ENCODE measurements around the gene GNAQ.
"Not testable (repeated sequence)": the region's sequence is repeated elsewhere in the genome, so short reads cannot be mapped to it uniquely, and the experiment has no call there.

Gene GNAQ

GRCh38 chr9:77744841-77745430 lies 286.7 kb downstream of the GNAQ start:
- no peak for DNase-seq (ENCODE audit: low read depth in 2 of 2, low spot score in 1 of 2)

- DNase-seq (ENCODE audit: low read depth in 2 of 2, low spot score in 1 of 2) = no peak
Observed at GRCh38 chr9:77743386-77743785, 288.2 kb downstream of the GNAQ start.

- DNase-seq (ENCODE audit: low read depth in 2 of 2, low spot score in 1 of 2) = no peak
Observed at GRCh38 chr9:77738932-77739331, 292.7 kb downstream of the GNAQ start.

GRCh38 chr9:77735494-77735893 lies 296.1 kb downstream of the GNAQ start:
- DNase-seq (ENCODE audit: low read depth in 2 of 2, low spot score in 1 of 2) = no peak

GRCh38 chr9:77731930-77732329 lies 299.7 kb downstream of the GNAQ start:
- DNase-seq (ENCODE audit: low read depth in 2 of 2, low spot score in 1 of 2) = no peak

DNA sequence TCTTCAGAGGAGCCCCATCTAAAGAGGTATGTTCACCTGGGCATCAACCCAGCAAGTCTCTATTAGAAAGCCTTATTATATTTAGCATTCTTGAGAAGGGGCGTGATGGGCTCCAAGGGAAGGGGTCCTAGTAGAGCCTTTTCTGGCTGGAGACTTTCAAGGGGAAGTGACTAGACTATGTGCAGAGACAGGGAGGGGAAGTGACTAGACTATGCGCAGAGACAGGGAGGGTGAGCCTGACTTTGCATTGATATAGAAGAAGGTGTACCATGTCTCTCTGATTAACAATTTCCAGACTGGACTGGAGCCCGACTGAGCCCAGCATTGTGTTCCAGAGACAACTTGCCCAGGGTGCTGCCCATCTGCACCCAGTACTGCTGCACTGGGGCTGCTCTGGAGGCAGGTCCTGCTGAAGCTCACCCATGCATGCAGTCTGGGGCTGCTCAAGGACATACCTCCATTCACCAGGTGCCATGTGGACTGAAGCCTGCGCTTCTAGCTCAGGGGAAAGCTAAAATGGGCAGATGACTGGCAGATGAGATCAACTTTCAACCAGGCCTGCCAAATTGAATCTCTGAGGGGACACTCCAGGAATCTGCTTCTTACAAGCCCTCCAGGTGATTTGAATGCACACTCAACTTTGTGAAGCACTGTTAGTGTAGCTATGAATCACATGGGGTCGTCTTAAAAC lies 300.5 kb downstream of the GNAQ start:
- no peak for DNase-seq (ENCODE audit: low read depth in 2 of 2, low spot score in 1 of 2)

- DNase-seq (ENCODE audit: low read depth in 2 of 2, low spot score in 1 of 2) = no peak
Observed at GRCh38 chr9:77729177-77729576, 302.4 kb downstream of the GNAQ start.

GRCh38 chr9:77726814-77727213 lies 304.8 kb downstream of the GNAQ start:
- no peak for DNase-seq (ENCODE audit: low read depth in 2 of 2, low spot score in 1 of 2)

DNA sequence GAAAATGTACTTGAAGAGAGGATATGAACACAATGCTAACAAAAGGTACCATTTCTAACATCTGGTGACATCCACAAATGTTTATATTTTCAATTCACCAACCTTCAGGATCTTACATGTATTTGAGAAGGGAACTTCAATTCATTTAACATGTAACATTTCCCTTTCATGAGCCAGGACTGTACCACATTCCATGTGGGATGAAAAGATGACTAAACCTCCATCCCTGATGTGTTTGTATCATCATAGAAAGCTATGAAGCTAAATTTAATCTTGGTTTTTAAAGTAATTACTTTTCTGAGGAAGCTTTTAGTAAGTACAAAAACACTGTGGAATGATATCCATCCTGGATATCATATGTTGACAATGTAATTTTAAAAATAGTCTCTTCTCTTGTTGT lies 305.3 kb downstream of the GNAQ start:
- DNase-seq (ENCODE audit: low read depth in 2 of 2, low spot score in 1 of 2) = no peak

DNA sequence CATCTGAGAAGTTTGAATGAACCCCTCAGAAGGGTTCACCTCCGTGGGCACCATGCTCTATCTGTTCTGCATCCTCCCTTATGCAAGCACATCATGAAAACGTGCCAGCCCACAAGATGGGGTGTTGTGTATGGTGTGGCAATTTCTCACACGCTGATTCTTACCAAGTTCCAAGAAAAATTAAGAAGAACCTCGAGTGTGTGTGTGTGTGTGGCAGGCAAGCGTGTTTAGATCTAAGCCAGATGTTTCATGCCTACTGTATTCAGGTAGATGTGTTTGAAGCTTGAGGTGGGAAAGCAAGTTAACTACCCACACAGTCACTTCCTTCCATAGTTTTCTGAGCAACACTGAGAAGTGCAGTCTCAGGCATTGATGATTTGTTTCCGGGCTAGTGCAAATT lies 305.8 kb downstream of the GNAQ start:
- no peak for DNase-seq (ENCODE audit: low read depth in 2 of 2, low spot score in 1 of 2)

DNA sequence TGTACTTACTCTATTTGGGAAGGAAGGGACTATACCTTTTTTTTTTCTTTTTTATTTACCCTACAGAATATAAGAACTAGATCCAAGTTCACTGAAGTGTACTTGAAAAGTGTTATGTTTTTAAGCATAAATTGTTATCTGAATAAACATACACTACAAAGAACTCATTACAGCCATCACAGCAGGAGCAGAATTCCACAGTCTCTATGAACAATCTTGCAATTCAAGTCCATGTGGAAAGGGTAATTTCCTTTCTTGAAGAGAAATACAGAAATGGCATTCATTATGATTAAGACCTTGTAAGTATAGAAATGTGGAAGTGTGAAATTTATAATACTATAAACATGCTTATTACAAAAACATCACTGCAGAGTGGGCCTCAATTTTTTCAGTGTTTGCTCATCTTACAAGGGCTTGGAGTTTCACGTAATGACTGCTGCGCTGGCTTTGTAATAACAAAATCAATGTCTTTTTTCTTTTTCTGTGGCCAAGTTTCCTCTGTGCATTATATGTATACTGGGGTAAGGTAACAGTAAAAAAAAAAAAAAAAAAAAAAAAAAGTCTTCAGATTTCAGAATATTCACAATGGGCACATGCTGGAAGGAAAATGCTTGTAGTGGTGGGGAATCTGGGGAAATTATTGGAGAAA lies 306.4 kb downstream of the GNAQ start:
- no peak for DNase-seq (ENCODE audit: low read depth in 2 of 2, low spot score in 1 of 2)

- not testable (repeated sequence) for DNase-seq (ENCODE audit: low read depth in 2 of 2, low spot score in 1 of 2)
Observed at GRCh38 chr9:77721156-77721555, 310.5 kb downstream of the GNAQ start.

DNA sequence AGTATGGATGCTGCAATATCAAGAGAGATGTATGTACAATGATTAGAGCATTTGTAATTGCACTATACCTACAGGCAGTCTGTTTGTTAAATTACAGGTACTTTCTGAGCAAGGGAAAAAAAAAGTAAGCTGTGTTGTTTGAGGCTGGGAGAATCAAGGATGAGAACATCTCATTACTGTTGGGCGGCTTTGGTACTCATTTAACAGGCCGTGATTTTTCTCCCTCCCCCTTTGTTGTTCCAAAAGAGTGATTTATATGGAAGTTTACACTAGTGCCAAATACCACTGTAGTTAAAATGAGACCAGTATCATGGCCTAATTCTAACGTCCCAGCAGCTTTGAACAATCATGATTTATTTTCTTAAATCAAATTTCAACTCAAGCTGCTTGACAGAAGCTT lies 312.3 kb downstream of the GNAQ start:
- no peak for DNase-seq (ENCODE audit: low read depth in 2 of 2, low spot score in 1 of 2)

- not testable (repeated sequence) for DNase-seq (ENCODE audit: low read depth in 2 of 2, low spot score in 1 of 2)
Observed at GRCh38 chr9:77718298-77718640, 313.3 kb downstream of the GNAQ start.

- DNase-seq (ENCODE audit: low read depth in 2 of 2, low spot score in 1 of 2) = not testable (repeated sequence)
Observed at GRCh38 chr9:77717608-77718297, 313.9 kb downstream of the GNAQ start.

GRCh38 chr9:77714077-77714549 lies 317.5 kb downstream of the GNAQ start:
- DNase-seq (ENCODE audit: low read depth in 2 of 2, low spot score in 1 of 2) = no peak

DNA sequence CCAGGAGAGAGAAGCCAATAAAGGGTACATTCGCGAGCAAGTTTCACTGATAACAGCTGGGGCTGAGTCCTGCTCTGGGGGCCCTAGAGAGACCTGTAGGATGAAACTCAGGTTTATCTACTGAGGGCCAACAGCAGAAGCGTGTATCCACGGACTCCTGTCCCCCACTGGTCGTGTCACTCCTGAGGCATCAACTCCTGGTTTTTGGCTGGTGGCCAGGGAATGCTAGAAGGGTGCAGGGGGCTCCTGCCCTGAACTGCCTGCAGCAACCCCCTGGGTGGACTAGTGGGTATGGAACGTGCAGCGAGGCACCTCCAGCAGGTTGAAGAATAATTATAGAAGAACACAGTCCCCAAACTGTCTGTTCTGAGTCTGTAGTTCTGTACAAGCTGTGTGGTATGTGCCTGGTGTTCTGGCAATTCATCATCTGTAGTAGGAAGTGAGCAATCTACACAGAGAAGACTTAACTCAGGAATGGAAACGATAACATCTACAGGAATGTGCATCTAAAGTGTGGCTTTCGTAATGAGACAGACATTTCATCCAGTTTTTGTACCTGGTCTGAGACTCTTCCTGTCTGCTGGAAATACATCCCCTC lies 319.0 kb downstream of the GNAQ start:
- DNase-seq (ENCODE audit: low read depth in 2 of 2, low spot score in 1 of 2) = no peak

GRCh38 chr9:77710965-77711648 lies 320.5 kb downstream of the GNAQ start:
- DNase-seq (ENCODE audit: low read depth in 2 of 2, low spot score in 1 of 2) = no peak

DNA sequence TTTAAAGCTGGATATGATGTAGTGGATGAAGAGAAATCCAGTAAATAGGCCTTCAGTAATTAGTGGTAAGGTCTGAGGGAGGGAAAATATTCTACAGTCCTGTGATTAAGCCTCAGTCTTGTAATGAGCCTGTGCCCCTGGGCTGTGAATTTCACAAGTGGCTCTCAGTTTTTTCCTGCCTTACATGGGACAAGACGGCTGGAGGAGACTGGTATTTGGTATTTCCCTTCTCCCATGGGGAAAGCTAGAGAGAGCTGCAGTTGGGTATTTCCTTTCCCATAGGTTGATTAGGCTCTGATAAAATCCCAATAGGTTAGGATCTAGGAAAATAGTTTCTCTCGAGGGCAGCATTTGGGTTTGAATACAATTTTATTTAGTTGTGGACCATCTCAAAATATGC lies 321.3 kb downstream of the GNAQ start:
- no peak for DNase-seq (ENCODE audit: low read depth in 2 of 2, low spot score in 1 of 2)

- no peak for DNase-seq (ENCODE audit: low read depth in 2 of 2, low spot score in 1 of 2)
Observed at GRCh38 chr9:77708064-77708815, 323.4 kb downstream of the GNAQ start.
